Heart left ventricle (tissue), 16 donors: ENCODE measurements around the gene NKAIN2. TPM values are rescaled to one million over a fixed set of nuclear protein-coding genes. Genes with fewer than 3 reads are reported as not detected.

ENCODE experiments used
- ATAC-seq, 4 donors: fragments of 200-7000 bp; cut with Tn5 transposase; one replicate each; pipeline ENCODE4 v1.9.1; 2020 to 2022; ENCODE audit warnings: moderate library complexity in 4 of 4, mild to moderate bottlenecking in 3 of 4, moderate number of reproducible peaks in 1 of 4
- DNase-seq, 5 donors: peaks; one replicate each; pipeline ENCODE4 v3.0.0-alpha.2; 2020
- H3K27ac ChIP-seq, 12 donors: fragments of 200-600 bp; sonication (generic) in 4 of 12; one replicate each; pipeline versions ENCODE4 v1.5.0 to v1.8.0; 2016 to 2022; ENCODE audit warnings: mild to moderate bottlenecking in 2 of 12
- H3K27me3 ChIP-seq, 9 donors: fragments of 200-600 bp; sonication (generic) in 2 of 9; one replicate each; pipeline versions ENCODE4 v1.5.1 to v1.8.0; 2016 to 2022; ENCODE audit warnings: mild to moderate bottlenecking in 3 of 9
- H3K36me3 ChIP-seq, 9 donors: fragments of 200-600 bp; sonication (generic) in 2 of 9; one replicate each; pipeline versions ENCODE4 v1.5.0 to v1.8.0; 2018 to 2022; ENCODE audit warnings: mild to moderate bottlenecking in 2 of 9
- H3K4me1 ChIP-seq, 12 donors: fragments of 200-600 bp; sonication (generic) in 4 of 12; one replicate each; pipeline versions ENCODE4 v1.5.0 to v1.8.0; 2016 to 2022; ENCODE audit warnings: mild to moderate bottlenecking in 3 of 12
- H3K4me3 ChIP-seq, 12 donors: fragments of 200-600 bp; sonication (generic) in 4 of 12; one replicate each; pipeline versions ENCODE4 v1.5.0 to v1.8.0; 2017 to 2022; ENCODE audit warnings: mild to moderate bottlenecking in 9 of 12, moderate library complexity in 4 of 12
- H3K9me3 ChIP-seq, 12 donors: fragments of 200-600 bp; sonication (generic) in 4 of 12; one replicate each; pipeline versions ENCODE4 v1.5.0 to v1.8.0; 2016 to 2022; ENCODE audit warnings: mild to moderate bottlenecking in 1 of 12
- POLR2A ChIP-seq, 2 donors: fragments of 450-650 bp; IDR thresholded peaks; one replicate each; pipeline ENCODE4 v1.6.1; 2017; ENCODE audit warnings: antibody characterized with exemption in 2 of 2, mild to moderate bottlenecking in 2 of 2, moderate library complexity in 2 of 2
- WGBS, 4 donors: extraction: QIAGEN DNeasy Blood & Tissue Kit in 2 of 4; methylation state at CpG; one replicate each; pipeline versions ENCODE4 v1.1.5 to v1.1.7; 2013 to 2018; 5-methylcytosine and 5-hydroxymethylcytosine counted together
- intact Hi-C, 10 donors: fragments of 100-400 bp; cut with DNase I; formaldehyde crosslinking; loops; one replicate each; pipeline versions ENCODE4 v1.11.1 to v1.14.2; 2022
- polyA plus RNA-seq, 2 donors: library from polyadenylated mRNA; stranded (reverse); fragments of 200-250 nt; gene quantifications; one replicate each; pipeline ENCODE4 v1.2.3, GENCODE V29; 2013
- total RNA-seq, 9 donors: library from RNA; depleted of rRNA in 2 of 9; stranded (reverse); fragments of >200 nt in 2 of 9; fragmentation: NEBNext Ultra II Directional in 3 of 9; extraction: Animal tissue kit (Norgen Biotek cat#: 25700) in 3 of 9; gene quantifications; one replicate each; pipeline versions ENCODE4 v1.1.0 to v1.2.4, GENCODE V29; 2016 to 2023
- TF ChIP-seq, protein P1 (sequence below), 12 donors: fragments of 200-600 bp; sonication (generic) in 4 of 12; IDR thresholded peaks; one replicate each; pipeline versions ENCODE4 v1.5.0 to v1.8.0; 2018 to 2022; ENCODE audit warnings: antibody characterized with exemption in 12 of 12, mild to moderate bottlenecking in 5 of 12
- donor health status: ischemic (EF 13 %, LVEDD 7.1; RV severe dilation, severe dysfunction).
- donor health status: healthy with polysubstance abuse.
- donor health status: DM: no; HTN: yes; CAD: no.
- donor health status: DM: no; HTN: no; CAD: no.
- donor health status: ischemic (EF 25% LVEDD 6.9; RV normal size, moderate dysfunction).
- donor health status: ischemic (EF 25% LVEDD 5.7; RV mildly dilated, moderate dysfunction).
- donor health status: healthy.
- donor health status: DM: yes; HTN: yes; CAD: no.
- donor health status: ischemic (EF 35%, LVEDD 5.7; RV mildly dilated, moderate dysfunction).
- donor health status: nonischemic (EF 11% LVEDD 7.7; RV severe dilation, severe dysfunction).
- donor health status: DM: yes; HTN: yes; CAD: no.
- donor health status: PGD.
- donor health status: ischemic (EF 29% LVEDD 5.4; RV normal size, mild dysfunction).
- donor health status: nonischemic (EF 23%, LVEDD 6.1; RV moderate dilation, normal function).

The NKAIN2 gene
- total and polyA plus RNA-seq, 11 donors: 0.19 to 0.83 (median 0.33) TPM; not detected in 2

DNA sequence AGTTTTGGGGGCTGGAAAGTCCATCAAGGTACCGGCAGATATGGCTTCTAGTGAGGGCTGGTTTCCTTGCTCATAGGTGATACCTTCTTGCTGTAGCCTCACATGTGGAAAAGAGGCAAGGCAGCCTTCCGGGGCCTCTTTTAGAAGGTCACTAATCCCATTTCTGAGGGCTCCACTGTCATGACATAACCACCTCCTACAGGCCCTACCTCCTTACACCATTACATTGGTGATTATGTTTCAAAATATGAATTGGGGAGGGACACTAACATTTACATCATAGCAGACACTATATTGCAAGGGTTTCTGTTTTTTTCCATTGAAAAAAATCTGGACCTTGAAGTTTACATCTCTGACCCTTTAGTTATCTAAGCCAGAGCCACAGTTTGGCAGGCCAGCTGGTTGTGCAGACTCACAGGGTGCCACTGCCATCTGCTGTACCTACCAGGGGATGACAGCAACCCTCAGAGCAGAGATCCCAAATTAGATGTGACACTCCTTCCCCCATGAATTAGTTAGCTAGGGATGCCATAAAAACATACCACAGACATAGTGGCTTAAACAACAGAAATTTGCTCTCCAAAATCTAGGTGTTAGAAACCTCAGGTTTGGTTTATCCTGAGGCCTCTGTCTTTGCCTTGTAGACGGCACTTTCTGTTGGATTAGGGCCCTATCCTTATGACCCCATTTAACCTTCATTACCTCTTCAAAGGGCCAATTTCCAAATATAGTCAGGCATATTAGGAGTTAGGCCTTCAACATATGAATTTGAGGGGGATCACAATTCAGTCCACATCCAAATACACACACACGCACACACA is 992.2 kb downstream of the NKAIN2 start:
- peak in 4 of 5 donors; percentile 25 to 50 (median 38) for DNase-seq

DNA sequence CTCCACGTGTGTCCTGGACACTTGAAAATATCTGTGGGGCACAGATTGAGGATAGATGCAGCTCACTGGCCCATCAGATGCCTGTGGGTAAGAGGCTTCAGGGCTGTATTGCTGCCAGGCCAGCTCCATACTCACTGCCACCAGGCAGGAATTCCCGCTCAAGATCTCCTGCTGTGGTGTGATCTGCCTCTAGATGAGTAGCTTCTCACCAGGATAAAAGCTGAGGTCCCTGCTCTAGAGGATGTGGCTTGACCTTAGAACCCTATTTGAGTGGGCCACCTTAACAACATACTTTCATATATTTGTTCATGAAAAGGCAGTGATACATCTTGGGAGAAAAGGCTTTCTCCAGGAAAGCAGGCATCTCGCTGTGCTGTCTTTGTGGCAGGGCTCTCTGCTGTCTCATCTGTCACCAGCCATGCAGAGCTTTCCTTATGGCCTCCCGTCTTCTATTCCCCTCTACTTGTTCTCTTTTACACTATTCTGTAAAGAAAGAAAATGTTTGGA is 992.9 kb downstream of the NKAIN2 start:
- Histone ChIP-seq H3K9me3 (no peaks in the 10 kb centered on the region), H3K27me3 (no peaks in the 10 kb centered on the region), H3K27ac (no peak overlapping the region), H3K4me1 (no peaks in the 10 kb centered on the region), H3K36me3 (no peaks in the 10 kb centered on the region), H3K4me3 (no peak overlapping the region)
- ATAC-seq (no peak), DNase-seq (no peak)
- intact Hi-C loops: loop anchor here in 8 of 10 donors (1.0 to 10.0 kb wide), 6 partner anchors 992 to 1022 kb away; partner anchors contain the start of gene NKAIN2 (in 6 of the 8)
- 89 to 96% (median 91%) methylated on average over 4 of the region's 4 CpGs for WGBS, 4 donors
- no peak for TF ChIP-seq POLR2A (IDR thresholded peaks at IDR 0.05)
- TF ChIP-seq, protein P1, sequence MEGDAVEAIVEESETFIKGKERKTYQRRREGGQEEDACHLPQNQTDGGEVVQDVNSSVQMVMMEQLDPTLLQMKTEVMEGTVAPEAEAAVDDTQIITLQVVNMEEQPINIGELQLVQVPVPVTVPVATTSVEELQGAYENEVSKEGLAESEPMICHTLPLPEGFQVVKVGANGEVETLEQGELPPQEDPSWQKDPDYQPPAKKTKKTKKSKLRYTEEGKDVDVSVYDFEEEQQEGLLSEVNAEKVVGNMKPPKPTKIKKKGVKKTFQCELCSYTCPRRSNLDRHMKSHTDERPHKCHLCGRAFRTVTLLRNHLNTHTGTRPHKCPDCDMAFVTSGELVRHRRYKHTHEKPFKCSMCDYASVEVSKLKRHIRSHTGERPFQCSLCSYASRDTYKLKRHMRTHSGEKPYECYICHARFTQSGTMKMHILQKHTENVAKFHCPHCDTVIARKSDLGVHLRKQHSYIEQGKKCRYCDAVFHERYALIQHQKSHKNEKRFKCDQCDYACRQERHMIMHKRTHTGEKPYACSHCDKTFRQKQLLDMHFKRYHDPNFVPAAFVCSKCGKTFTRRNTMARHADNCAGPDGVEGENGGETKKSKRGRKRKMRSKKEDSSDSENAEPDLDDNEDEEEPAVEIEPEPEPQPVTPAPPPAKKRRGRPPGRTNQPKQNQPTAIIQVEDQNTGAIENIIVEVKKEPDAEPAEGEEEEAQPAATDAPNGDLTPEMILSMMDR (IDR thresholded peaks at IDR 0.05): no peak

More for the DNA sequence above, 992.2 kb downstream of the NKAIN2 start:
- Histone ChIP-seq H3K9me3 (no peaks in the 10 kb centered on the region), H3K27me3 (no peaks in the 10 kb centered on the region), H3K27ac (no peak overlapping the region), H3K36me3 (no peaks in the 10 kb centered on the region), H3K4me3 (no peak overlapping the region), H3K4me1 (no peaks in the 10 kb centered on the region)
- intact Hi-C loops: loop anchor here in 8 of 10 donors (1.0 to 10.0 kb wide), 6 partner anchors 991 to 1021 kb away; partner anchors contain the start of gene NKAIN2 (in 6 of the 8)
- WGBS, 4 donors: 83 to 86% (median 84%) methylated on average over 4 of the region's 4 CpGs
- peak; percentile 86 to 92 (median 88) for ATAC-seq
- TF ChIP-seq, protein P1 (IDR thresholded peaks at IDR 0.05): peak in 11 of 12 donors; percentile 32 to 61 (median 47)
- no peak for TF ChIP-seq POLR2A (IDR thresholded peaks at IDR 0.05)

DNA sequence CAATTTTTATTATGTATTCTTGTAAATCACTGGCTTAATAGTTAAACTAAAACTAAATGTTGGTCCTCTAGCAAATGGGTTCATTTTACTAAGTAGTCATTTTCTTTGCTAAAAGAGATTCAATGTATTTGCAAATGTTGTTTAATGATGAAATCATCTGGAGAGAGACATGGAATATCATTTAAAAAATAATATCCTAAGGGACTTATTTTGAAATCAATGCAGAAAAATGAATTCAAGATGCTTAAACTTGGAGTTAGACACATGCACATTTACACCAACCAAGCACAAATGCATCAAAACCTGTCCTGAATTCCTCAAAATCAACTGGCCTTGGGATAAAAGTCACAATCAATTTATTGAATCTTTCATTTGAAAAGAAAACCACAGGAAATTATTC is 993.6 kb downstream of the NKAIN2 start:
- H3K27me3 ChIP-seq: no peaks in the 10 kb centered on the region
- no peaks in the 10 kb centered on the region for H3K4me1 ChIP-seq
- no peak overlapping the region for H3K27ac ChIP-seq
- intact Hi-C loops: loop anchor here in 8 of 10 donors (2.0 to 10.0 kb wide), 5 partner anchors 992 to 1022 kb away; partner anchors contain the start of gene NKAIN2 (in 6 of the 8)
- H3K4me3 ChIP-seq: no peak overlapping the region
- TF ChIP-seq, protein P1 (IDR thresholded peaks at IDR 0.05): no peak
- no peak for TF ChIP-seq POLR2A (IDR thresholded peaks at IDR 0.05)
- ATAC-seq: no peak
- no peak for DNase-seq
- H3K36me3 ChIP-seq: no peaks in the 10 kb centered on the region
- no peaks in the 10 kb centered on the region for H3K9me3 ChIP-seq

DNA sequence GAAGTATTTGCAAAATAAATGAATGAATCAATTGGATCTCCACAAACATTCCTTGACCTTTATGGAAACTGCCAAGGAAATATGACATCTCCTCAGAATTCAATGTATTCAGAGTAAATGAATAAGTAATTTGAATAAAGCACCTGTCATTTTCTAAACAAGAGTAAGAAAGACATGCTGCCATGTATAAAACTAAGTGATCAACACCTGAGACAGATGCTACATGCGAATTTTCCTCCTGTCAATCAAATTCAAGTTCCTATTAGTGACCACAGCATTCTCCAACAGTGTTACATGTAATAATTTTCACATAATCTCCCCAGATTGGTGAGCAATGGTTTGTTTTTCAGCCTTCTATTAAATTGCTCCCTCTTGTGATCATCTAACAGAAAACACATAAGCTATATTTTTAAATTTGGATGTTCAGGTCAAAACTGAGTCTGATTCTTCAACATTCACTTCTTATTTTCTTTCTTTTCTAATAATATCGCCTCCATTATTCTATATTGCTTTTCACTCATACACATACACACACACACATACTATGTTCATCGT is 995.4 kb downstream of the NKAIN2 start:
- 81 to 86% (median 85%) methylated on average over 3 of the region's 3 CpGs for WGBS, 4 donors
- Histone ChIP-seq H3K4me1 (no peaks in the 10 kb centered on the region), H3K9me3 (no peaks in the 10 kb centered on the region), H3K27me3 (no peaks in the 10 kb centered on the region), H3K36me3 (no peaks in the 10 kb centered on the region), H3K27ac (no peak overlapping the region), H3K4me3 (no peak overlapping the region)
- ATAC-seq: no peak
- no peak for DNase-seq
- intact Hi-C loops: loop anchor here in 7 of 10 donors (5.0 to 10.0 kb wide), 4 partner anchors 994 to 1024 kb away; partner anchors contain the start of gene NKAIN2 (in 5 of the 7)
- TF ChIP-seq, protein P1 (IDR thresholded peaks at IDR 0.05): no peak
- TF ChIP-seq POLR2A (IDR thresholded peaks at IDR 0.05): no peak
